Activated CD4-positive, alpha-beta T cell treated with anti-CD3 and anti-CD28 coated beads for 36 hours (primary cell): ENCODE results near the gene VKORC1. TPM values are rescaled to one million over a fixed set of nuclear protein-coding genes. Genes with fewer than 3 reads are reported as not detected.

ENCODE experiments used
- ATAC-seq: fragments of 200-7000 bp; cut with Tn5 transposase; one replicate; pipeline ENCODE4 v1.10.0; 2021; ENCODE audit warnings: mild to moderate bottlenecking, moderate library complexity
- CTCF ChIA-PET: fragments of 350-600 bp; sonication (Branson Sonifier 250); formaldehyde crosslinking; loops from one replicate; lab custom pipeline; 2021; ENCODE audit warnings: antibody characterized with exemption; lab: Charles Lee
- POLR2A ChIA-PET: fragments of 350-600 bp; sonication (Branson Sonifier 250); formaldehyde crosslinking; loops from one replicate; lab custom pipeline; 2021; ENCODE audit warnings: antibody characterized with exemption, inconsistent platforms; lab: Charles Lee
- DNase-seq: peaks from one replicate; pipeline ENCODE4 v3.0.0-alpha.2; 2020
- H3K27ac Mint-ChIP-seq: one replicate; pipeline ENCODE4 v1.8.0; 2021; ENCODE audit warnings: mixed read lengths
- H3K27me3 Mint-ChIP-seq: one replicate; pipeline ENCODE4 v1.8.0; 2021; ENCODE audit warnings: mixed read lengths
- H3K36me3 Mint-ChIP-seq: one replicate; pipeline ENCODE4 v1.8.0; 2021; ENCODE audit warnings: low read depth, mixed read lengths
- H3K4me1 Mint-ChIP-seq: one replicate; pipeline ENCODE4 v1.8.0; 2021; ENCODE audit warnings: mixed read lengths
- H3K4me3 Mint-ChIP-seq: one replicate; pipeline ENCODE4 v1.8.0; 2021; ENCODE audit warnings: mild to moderate bottlenecking, moderate library complexity, mixed read lengths
- H3K9me3 Mint-ChIP-seq: one replicate; pipeline ENCODE4 v1.8.0; 2021; ENCODE audit warnings: low read depth, mixed read lengths
- intact Hi-C, 2 experiments: fragments of 100-400 bp; cut with DNase I in 1 of 2; cut with micrococcal nuclease in 1 of 2; formaldehyde crosslinking; loops; one replicate each; pipeline versions ENCODE4 v1.14.2 to v1.15.1; 2022 to 2024; cut with DNase I, micrococcal nuclease
- total RNA-seq, 2 experiments: library from RNA; stranded (reverse); gene quantifications; one replicate each; pipeline ENCODE4 v1.2.3, GENCODE V29; 2021

VKORC1 gene
- total RNA-seq, 2 experiments from 2014 or later: 59.6 to 64.2 TPM

DNA sequence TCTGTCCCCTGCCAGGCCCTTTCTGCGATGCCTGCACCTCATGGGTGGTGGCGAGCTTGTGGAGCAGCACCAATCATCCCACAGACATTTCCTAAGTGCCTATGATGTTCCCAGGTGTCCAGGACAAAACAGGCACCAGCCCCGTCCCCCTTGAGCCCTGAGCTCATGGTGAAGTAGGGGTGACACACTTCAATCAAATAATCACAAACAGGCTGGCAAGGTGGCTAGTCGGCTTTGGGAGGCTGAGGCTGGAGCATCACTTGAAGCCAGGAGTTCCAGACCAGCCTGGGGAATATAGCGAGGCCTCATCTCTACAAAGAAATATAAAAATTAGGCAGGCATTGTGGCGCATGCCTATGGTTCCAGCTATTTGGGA lies 41.7 kb upstream of the VKORC1 start:
- Mint-ChIP-seq H3K27me3 (no peaks in the 10 kb centered on the region), H3K27ac (no peak overlapping the region), H3K4me3 (no peak overlapping the region), H3K4me1 (peaks cover 2% of the 10 kb centered on the region), H3K9me3 (no peaks in the 10 kb centered on the region), H3K36me3 (peaks cover 6% of the 10 kb centered on the region)
- no peak for ATAC-seq
- CTCF ChIA-PET: interaction anchor here (1.2 kb wide), 1 partner anchor 71 kb away, joined by 3 read pairs; no protein-coding TSS in a partner anchor
- intact Hi-C loops: no loop called here
- POLR2A ChIA-PET: no interaction called here
- DNase-seq: no peak

DNA sequence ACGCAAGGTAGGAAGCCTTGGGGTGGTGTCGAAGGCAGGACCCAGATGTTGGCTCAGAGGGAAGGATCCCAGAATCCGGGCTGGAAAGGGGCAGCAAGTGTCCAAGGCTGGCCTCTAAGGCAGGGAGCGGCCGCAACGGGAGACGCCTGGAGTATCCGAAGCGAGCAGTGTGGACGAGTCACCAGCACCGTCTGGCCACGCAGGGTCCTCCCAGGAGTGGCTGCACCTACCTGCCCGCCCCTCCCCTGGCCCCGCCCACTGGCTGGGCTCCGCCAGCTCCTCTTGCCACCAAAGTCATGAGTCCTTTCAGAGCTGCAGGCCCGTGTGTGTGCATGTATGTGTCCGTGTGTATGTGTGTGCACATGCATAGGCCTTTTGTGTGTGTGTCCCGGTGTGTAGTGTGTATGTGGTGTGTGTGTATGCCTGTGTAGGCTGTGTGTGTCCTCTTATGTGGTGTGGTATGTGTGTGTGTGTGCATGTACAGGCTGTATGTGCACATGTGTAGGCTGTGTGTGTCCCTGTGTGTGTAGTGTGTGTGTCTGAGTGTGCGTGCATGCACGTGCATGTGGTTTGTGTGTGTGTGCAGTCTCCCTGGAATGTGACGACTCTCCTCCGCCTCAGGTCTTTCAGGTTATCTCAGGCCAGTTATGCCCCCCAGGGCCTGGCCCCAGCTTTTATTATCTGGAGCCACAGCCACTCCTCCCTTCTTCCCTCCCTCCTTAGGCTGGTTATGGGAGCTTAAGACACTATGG lies 41.1 kb upstream of the VKORC1 start, which contains the start of gene PRSS8:
Gene PRSS8 (minus strand): TSS at position 193 of the 752 bp plus-strand sequence. CDS start 229 bp downstream, outside the sequence.
- DNase-seq (peak; percentile 27), ATAC-seq (peak; percentile 15)
- CTCF ChIA-PET: no interaction called here
- H3K4me3 Mint-ChIP-seq: no peak within 1 kb of the TSS
- H3K36me3 Mint-ChIP-seq: peaks cover 9% of the 10 kb centered on the region
- H3K27ac Mint-ChIP-seq: no peak within 1 kb of the TSS
- no peaks in the 10 kb centered on the region for H3K9me3 Mint-ChIP-seq
- intact Hi-C loops: no loop called here
- H3K4me1 Mint-ChIP-seq: no peaks in the 10 kb centered on the region
- no peaks in the 10 kb centered on the region for H3K27me3 Mint-ChIP-seq
- POLR2A ChIA-PET: no interaction called here

DNA sequence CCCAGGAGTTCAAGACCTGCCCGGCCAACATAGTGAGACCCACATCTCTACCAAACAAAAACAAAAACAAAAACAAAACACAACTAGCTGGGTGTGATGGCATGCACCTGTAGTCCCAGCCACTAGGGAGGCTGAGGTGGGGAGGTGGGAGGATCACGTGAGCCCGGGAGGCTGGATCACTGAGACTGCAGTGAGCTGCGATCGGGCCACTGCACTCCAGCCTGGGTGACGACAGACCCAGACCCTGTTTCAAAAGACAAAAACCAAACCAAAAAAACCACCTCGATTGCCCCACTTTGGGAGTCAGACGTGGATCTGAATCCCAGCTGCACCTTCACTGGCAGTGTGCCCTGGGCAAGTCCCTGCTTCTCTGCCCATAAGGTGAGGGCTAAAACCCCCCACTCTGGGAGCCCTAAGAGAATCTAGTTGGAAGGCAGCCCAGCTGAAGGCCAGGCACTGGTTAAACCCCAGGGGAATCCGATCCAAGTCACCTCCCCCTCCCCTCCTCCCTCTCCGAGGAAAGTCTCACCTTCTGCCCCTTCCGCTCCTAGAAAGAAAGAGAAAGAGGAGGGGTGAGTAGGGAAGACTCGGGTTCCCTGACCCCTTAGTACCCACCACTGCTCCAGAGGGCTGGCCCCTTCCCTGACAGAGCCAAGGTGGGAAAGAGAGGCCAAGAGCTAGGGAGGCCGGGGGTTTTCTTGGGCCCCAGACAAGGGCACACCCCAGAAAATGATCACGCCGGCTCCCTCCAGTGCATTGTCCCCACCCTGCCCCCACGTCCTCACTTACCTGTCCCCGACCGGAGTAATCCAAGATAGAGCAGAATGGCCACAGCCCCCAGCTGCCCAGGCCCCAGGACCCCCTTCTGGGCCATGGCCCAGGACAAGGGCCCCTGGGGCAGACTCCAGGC lies 40.3 kb upstream of the VKORC1 start:
- Mint-ChIP-seq H3K4me1 (no peaks in the 10 kb centered on the region), H3K4me3 (no peak overlapping the region), H3K27me3 (no peaks in the 10 kb centered on the region), H3K27ac (no peak overlapping the region), H3K9me3 (no peaks in the 10 kb centered on the region), H3K36me3 (peaks cover 9% of the 10 kb centered on the region)
- ChIA-PET POLR2A (no interaction called here), CTCF (no interaction called here)
- ATAC-seq: no peak
- DNase-seq: no peak
- intact Hi-C loops: no loop called here

DNA sequence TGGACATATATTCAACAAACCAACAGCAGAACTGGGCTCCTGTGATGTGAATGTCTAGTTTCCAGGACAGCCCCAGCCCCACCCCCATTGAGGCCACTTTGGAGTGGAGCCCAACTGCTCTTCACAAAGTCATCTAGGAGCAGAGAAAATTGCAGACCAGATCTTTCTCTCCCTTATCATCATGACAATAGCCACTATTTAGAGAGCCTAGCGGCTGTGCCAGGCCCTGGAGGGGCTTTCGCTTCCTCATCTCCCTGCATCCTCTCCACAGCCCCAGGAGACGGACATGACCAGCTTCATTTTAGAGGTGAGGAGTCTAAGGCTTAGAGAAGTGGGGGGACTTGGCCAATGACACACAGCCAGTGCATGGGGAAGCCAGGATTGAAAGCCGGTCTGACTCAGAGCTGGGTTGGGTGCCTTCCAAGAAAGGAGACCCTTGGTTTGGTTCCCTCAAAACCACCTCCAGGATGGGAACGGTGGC lies 39.5 kb upstream of the VKORC1 start:
- Mint-ChIP-seq H3K27ac (no peak overlapping the region), H3K36me3 (peaks cover 9% of the 10 kb centered on the region), H3K9me3 (no peaks in the 10 kb centered on the region), H3K27me3 (no peaks in the 10 kb centered on the region), H3K4me1 (no peaks in the 10 kb centered on the region), H3K4me3 (no peak overlapping the region)
- DNase-seq: no peak
- CTCF ChIA-PET: no interaction called here
- ATAC-seq: no peak
- POLR2A ChIA-PET: interaction anchor here (0.6 kb wide), 1 partner anchor 42 kb away, joined by 3 read pairs; no protein-coding TSS in a partner anchor
- intact Hi-C loops: no loop called here

DNA sequence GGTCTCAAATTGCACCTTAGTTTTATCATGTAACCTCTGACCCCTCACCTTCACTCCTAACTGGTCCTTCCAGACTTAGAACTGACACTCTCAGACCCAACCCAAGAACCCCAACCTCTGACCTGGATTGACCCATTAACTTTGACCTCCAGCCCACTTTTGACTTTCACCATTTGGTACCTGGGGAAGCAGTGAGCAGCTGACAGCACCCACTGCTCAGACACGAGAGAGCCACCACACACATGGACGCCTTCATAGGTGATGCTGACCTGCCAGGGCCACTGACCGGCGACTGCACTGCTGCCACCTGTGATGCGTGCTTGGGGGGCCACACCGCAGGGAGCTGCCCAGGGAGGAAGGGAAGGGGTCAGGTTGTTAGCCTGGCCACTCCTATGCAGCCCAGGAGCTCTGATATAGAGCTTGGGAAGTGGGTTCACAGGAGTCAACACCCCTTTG lies 38.5 kb upstream of the VKORC1 start:
- ChIA-PET CTCF (interaction anchor here (1.2 kb wide), 1 partner anchor 9 kb away, joined by 7 read pairs; no protein-coding TSS in a partner anchor), POLR2A (no interaction called here)
- Mint-ChIP-seq H3K4me3 (no peak overlapping the region), H3K9me3 (no peaks in the 10 kb centered on the region), H3K36me3 (peaks cover 9% of the 10 kb centered on the region), H3K4me1 (no peaks in the 10 kb centered on the region), H3K27ac (no peak overlapping the region), H3K27me3 (no peaks in the 10 kb centered on the region)
- ATAC-seq (no peak), DNase-seq (no peak)
- intact Hi-C loops: no loop called here

DNA sequence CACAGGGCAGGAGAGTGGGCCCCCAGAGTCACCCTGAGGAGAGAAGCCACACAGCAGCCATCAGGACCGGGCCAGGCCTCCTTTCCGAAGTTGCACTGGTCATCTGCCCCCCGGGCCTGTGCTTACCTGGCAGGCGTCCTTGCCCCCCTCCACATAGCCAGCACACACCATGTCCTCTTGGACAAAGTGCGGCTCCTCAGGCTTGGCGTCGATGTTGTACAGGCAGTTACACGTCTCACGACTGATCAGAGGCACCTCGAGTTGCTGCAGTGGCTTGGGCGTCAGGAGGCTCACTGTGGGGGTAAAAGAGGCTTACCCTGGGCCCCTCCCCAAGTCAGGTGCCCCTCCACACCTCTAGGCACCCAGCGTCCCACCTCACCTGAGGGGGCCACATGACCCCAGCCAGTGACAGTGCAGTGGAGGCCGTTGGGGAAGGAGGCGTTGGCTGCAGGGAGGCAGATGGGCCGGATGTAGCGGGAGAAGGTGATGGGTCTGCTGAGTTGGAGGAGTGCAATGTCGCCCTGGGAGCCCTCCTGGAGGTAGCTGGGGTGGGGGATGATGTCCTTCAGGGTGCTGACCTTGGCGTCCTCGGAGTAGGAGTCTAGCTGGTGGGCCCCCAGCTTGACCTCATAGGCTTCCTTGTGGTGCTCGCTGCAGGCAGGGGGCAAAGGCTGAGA lies 37.8 kb upstream of the VKORC1 start:
- H3K4me1 Mint-ChIP-seq: no peaks in the 10 kb centered on the region
- POLR2A ChIA-PET: no interaction called here
- no peaks in the 10 kb centered on the region for H3K27me3 Mint-ChIP-seq
- H3K4me3 Mint-ChIP-seq: no peak overlapping the region
- ATAC-seq: peak; percentile 10
- intact Hi-C loops: no loop called here
- CTCF ChIA-PET: interaction anchor here (1.2 kb wide), 1 partner anchor 10 kb away, joined by 7 read pairs; no protein-coding TSS in a partner anchor
- no peaks in the 10 kb centered on the region for H3K9me3 Mint-ChIP-seq
- DNase-seq: no peak
- peaks cover 14% of the 10 kb centered on the region for H3K36me3 Mint-ChIP-seq
- no peak overlapping the region for H3K27ac Mint-ChIP-seq

DNA sequence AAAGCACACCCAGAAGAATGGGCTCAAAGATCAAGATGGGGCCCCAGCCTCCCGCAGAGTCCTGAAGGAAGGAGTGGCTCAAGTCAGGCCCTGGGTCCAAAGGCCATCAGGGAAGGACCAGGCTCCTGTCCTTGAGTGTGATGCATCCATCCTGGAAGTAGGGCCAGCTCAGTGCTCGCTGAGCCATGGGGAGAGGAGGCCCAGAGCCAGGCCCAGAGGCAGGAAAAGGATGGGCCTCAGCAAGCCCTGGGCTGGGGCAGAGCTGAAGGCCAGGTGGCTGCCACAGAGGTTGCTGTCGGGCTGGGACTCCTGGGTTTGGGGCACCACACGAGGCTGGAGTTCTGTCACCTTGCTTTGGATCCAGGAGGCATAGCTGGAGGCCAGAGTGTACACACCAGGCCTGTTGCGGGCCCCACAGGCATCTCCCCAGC lies 37.3 kb upstream of the VKORC1 start:
- intact Hi-C loops: no loop called here
- Mint-ChIP-seq H3K9me3 (no peaks in the 10 kb centered on the region), H3K36me3 (peaks cover 15% of the 10 kb centered on the region), H3K4me1 (no peaks in the 10 kb centered on the region), H3K27ac (no peak overlapping the region), H3K4me3 (no peak overlapping the region), H3K27me3 (no peaks in the 10 kb centered on the region)
- peak; percentile 13 for ATAC-seq
- ChIA-PET CTCF (no interaction called here), POLR2A (interaction anchor here (0.5 kb wide), 1 partner anchor 17 kb away, joined by 5 read pairs; no protein-coding TSS in a partner anchor)
- no peak for DNase-seq

DNA sequence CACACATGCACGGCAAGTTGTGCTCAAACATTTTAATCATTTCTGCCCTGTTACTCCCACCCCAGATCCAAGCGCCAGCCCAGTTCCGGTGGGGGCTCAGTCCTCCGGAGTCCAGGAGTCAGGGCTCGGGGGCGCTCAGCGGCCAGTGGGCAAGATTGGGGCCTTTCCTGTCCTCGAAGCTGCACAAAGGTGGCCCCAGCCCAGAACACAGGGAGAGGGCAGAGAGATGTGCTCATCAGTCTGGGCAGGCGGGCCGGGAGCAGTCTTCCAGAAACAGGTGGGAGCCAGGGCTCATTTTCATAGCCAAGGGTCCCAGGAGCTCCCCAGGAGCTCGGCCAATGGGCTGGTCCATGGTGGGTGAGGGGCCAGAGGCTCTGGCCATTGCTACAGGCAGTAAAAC lies 36.8 kb upstream of the VKORC1 start:
- POLR2A ChIA-PET: interaction anchor here (0.5 kb wide), 1 partner anchor 16 kb away, joined by 5 read pairs; no protein-coding TSS in a partner anchor

DNA sequence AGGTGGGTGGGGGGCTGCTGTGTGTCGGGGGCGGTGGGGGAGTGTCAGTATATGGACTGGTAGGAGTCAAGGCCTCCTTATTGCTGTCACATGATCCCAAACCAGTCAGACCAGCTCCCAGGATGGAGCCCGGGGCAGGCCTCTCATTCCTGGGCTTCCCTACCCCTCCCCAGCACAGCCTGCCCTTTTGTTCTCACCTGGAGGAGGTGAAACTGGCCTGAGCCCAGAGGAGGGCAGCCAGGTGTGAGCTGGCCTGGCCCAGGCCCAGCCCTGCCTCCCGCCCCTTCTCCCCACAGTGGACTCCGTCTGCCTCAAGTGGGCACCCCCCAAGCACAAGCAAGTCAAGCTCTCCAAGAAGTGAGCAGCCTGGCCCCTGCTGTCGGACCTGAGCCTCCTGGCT lies 36.3 kb upstream of the VKORC1 start:
- Mint-ChIP-seq H3K27ac (no peak overlapping the region), H3K4me3 (no peak overlapping the region), H3K36me3 (peaks cover 18% of the 10 kb centered on the region), H3K27me3 (no peaks in the 10 kb centered on the region), H3K9me3 (no peaks in the 10 kb centered on the region), H3K4me1 (no peaks in the 10 kb centered on the region)
- no peak for DNase-seq
- ChIA-PET CTCF (interaction anchor here (0.6 to 3.1 kb wide), 2 partner anchors 11 to 315 kb away, joined by 3 to 10 read pairs; no protein-coding TSS in a partner anchor), POLR2A (no interaction called here)
- intact Hi-C loops: no loop called here
- ATAC-seq: no peak

More for the DNA sequence above, 36.8 kb upstream of the VKORC1 start:
- CTCF ChIA-PET: no interaction called here
- DNase-seq: no peak
- Mint-ChIP-seq H3K36me3 (peaks cover 15% of the 10 kb centered on the region), H3K4me1 (no peaks in the 10 kb centered on the region), H3K4me3 (no peak overlapping the region), H3K9me3 (no peaks in the 10 kb centered on the region), H3K27me3 (no peaks in the 10 kb centered on the region), H3K27ac (no peak overlapping the region)
- intact Hi-C loops: no loop called here
- no peak for ATAC-seq

DNA sequence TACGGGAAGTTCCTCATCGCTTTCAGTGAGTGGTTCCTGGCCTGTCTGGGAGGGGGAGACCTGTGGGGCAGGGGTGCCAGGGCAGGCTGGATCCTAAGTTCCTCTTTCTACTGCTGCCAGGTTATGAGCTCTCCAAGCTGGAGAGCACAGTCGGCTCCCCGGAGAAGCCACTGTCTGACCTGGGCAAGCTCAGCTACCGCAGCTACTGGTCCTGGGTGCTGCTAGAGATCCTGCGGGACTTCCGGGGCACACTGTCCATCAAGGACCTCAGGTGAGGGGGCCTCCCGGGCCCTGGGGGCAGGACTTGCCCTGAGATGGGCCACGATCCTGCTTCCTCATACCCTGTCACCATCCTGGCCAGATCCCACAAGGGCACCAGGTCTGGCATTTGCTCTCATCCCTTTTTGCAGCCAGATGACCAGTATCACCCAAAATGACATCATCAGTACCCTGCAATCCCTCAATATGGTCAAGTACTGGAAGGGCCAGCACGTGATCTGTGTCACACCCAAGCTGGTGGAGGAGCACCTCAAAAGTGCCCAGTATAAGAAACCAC lies 35.8 kb upstream of the VKORC1 start:
- ChIA-PET CTCF (interaction anchor here (0.6 to 3.1 kb wide), 2 partner anchors 12 to 316 kb away, joined by 3 to 10 read pairs; no protein-coding TSS in a partner anchor), POLR2A (no interaction called here)
- intact Hi-C loops: no loop called here
- ATAC-seq (no peak), DNase-seq (no peak)
- Mint-ChIP-seq H3K27me3 (no peaks in the 10 kb centered on the region), H3K27ac (no peak overlapping the region), H3K4me3 (no peak overlapping the region), H3K9me3 (no peaks in the 10 kb centered on the region), H3K36me3 (peaks cover 22% of the 10 kb centered on the region), H3K4me1 (no peaks in the 10 kb centered on the region)
